Bronchial epithelial cell (primary cell): ENCODE results near the gene MIER1. TPM values are rescaled to one million over a fixed set of nuclear protein-coding genes. Genes with fewer than 3 reads are reported as not detected.

Experiments
- DNase-seq: peaks from one replicate; pipeline ENCODE4 v3.0.0-alpha.2; 2010; ENCODE audit warnings: low read depth
- FAIRE-seq: peaks from 2 replicates; lab custom pipeline; 2011; peaks lifted over from hg19 to GRCh38; lab: Jason Lieb, UNC
- H3K27me3 ChIP-seq: 2 replicates; pipeline ENCODE4 v1.5.1; 2011; ENCODE audit warnings: low read length; ENCODE audit not compliant: control insufficient read depth, insufficient read depth
- H3K36me3 ChIP-seq: 2 replicates; pipeline ENCODE4 v1.5.1; 2011; ENCODE audit warnings: low read length; ENCODE audit not compliant: control insufficient read depth, insufficient read depth
- H3K4me3 ChIP-seq: 2 replicates; pipeline ENCODE4 v1.5.1; 2011; ENCODE audit warnings: mild to moderate bottlenecking, low read depth, low read length, control low read depth
- total RNA-seq: library from RNA; depleted of rRNA; stranded (reverse); fragments of >200 nt; gene quantifications from 2 replicates; pipeline ENCODE4 v1.2.1, GENCODE V29; 2014
- TF ChIP-seq, protein P1 (sequence below): IDR thresholded peaks from 2 replicates; pipeline ENCODE4 v1.5.1; 2011; ENCODE audit warnings: mild to moderate bottlenecking, moderate library complexity, low read length, control low read depth, inconsistent platforms; ENCODE audit not compliant: insufficient read depth, severe bottlenecking

Gene MIER1
- total RNA-seq, 1 donor from 2014 or later = 16.8 TPM

DNA sequence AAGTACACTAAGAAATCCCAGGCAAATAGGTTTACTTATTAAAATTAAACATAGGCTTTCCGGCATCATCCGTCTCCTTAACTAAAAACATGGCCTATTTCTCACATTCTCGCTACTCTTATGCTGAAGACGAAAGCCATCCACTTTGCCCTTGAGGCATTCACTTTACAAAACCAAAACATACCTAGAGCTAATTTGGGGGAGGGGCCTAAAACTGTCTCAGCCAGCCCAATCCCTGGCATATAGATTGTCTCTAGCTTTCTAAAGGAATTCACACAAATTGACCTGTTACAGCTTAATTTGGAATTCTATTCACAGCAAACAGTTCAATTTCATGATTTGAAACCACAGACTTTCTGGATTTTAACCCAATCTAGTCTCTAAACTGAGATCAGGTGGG lies 94.3 kb downstream of the MIER1 start:
- DNase-seq (no peak), FAIRE-seq (no peak)
- H3K36me3 ChIP-seq = peaks cover 2% of the 10 kb centered on the region
- TF ChIP-seq, protein P1, sequence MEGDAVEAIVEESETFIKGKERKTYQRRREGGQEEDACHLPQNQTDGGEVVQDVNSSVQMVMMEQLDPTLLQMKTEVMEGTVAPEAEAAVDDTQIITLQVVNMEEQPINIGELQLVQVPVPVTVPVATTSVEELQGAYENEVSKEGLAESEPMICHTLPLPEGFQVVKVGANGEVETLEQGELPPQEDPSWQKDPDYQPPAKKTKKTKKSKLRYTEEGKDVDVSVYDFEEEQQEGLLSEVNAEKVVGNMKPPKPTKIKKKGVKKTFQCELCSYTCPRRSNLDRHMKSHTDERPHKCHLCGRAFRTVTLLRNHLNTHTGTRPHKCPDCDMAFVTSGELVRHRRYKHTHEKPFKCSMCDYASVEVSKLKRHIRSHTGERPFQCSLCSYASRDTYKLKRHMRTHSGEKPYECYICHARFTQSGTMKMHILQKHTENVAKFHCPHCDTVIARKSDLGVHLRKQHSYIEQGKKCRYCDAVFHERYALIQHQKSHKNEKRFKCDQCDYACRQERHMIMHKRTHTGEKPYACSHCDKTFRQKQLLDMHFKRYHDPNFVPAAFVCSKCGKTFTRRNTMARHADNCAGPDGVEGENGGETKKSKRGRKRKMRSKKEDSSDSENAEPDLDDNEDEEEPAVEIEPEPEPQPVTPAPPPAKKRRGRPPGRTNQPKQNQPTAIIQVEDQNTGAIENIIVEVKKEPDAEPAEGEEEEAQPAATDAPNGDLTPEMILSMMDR = no peak
- H3K4me3 ChIP-seq = no peak overlapping the region
- no peaks in the 10 kb centered on the region for H3K27me3 ChIP-seq

DNA sequence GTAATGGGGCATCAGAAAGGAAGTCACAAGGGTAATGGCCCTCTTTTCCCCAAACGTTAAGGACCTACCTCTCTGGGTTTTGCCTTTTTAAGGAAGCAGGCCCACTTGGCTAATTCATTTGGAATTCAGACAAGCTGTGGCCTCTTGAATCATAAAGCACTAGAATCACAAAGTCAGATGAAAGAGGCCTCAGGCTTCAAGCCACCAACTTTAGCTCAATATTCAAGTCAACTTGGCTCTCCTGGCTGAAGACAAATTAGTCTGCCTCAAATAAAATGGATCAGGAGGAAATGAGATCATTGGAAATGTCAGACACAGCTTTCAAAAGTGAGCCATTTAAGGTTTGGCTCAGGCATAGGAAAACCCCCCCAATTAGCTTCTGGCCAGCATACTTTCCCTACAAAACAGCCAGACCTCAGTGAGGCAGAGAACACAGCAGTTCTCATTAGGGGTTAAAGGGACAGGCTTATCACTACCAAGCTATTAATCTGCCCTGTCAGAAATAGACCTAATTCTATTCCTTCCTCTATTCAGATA lies 94.9 kb downstream of the MIER1 start:
- H3K36me3 ChIP-seq = peaks cover 2% of the 10 kb centered on the region
- peak; percentile 47 for DNase-seq

DNA sequence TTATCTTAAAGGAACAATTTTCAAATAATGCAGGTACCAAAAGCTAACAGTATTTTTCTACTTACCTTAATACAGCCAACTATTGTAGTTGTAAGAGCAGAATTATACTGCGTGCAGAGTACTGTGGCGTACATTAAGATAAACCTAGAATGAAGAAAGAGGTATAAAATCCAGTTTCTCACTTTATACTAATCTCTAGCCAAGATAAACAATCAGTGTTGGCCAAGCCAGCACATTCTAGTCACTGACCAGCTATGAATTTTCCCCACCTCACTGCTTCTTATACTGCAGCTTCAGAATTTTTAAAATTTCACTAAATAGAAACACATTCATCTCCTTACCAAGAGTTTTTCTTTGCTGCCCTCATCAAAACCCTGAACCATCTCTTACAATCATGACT lies 95.5 kb downstream of the MIER1 start:
- FAIRE-seq = no peak
- TF ChIP-seq, protein P1 = no peak
- no peak overlapping the region for H3K4me3 ChIP-seq
- no peaks in the 10 kb centered on the region for H3K27me3 ChIP-seq
- no peak for DNase-seq
- peaks cover 2% of the 10 kb centered on the region for H3K36me3 ChIP-seq

More for the DNA sequence above, 94.9 kb downstream of the MIER1 start:
- no peak overlapping the region for H3K4me3 ChIP-seq
- FAIRE-seq = no peak
- no peaks in the 10 kb centered on the region for H3K27me3 ChIP-seq
- TF ChIP-seq, protein P1 = no peak

DNA sequence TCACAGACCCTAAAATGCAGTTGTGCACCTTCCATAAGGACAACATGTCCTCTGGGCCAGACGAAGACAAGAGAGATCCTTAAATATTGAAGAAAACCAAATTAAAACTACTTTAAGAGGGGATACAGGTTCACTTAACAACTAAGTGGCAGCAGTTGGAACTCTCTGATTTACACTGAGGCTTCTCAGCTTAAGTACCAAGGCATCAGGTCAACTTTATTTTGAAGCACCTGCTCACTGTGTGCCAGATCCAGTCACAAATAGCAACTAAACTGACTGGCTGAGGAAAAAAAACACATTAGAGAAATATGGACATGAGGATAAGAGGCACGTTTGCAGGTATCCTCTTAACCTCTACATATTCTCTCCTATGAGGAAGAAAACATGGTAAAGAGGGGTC lies 96.0 kb downstream of the MIER1 start:
- Histone ChIP-seq H3K4me3 (no peak overlapping the region), H3K27me3 (no peaks in the 10 kb centered on the region), H3K36me3 (peaks cover 2% of the 10 kb centered on the region)
- TF ChIP-seq, protein P1 = no peak
- DNase-seq (no peak), FAIRE-seq (no peak)

- TF ChIP-seq, protein P1 = no peak
- DNase-seq (no peak), FAIRE-seq (no peak)
- Histone ChIP-seq H3K36me3 (peaks cover 2% of the 10 kb centered on the region), H3K4me3 (no peak overlapping the region), H3K27me3 (no peaks in the 10 kb centered on the region)
Measured at GRCh38 chr1:67029472-67029871, 104.7 kb downstream of the MIER1 start.

DNA sequence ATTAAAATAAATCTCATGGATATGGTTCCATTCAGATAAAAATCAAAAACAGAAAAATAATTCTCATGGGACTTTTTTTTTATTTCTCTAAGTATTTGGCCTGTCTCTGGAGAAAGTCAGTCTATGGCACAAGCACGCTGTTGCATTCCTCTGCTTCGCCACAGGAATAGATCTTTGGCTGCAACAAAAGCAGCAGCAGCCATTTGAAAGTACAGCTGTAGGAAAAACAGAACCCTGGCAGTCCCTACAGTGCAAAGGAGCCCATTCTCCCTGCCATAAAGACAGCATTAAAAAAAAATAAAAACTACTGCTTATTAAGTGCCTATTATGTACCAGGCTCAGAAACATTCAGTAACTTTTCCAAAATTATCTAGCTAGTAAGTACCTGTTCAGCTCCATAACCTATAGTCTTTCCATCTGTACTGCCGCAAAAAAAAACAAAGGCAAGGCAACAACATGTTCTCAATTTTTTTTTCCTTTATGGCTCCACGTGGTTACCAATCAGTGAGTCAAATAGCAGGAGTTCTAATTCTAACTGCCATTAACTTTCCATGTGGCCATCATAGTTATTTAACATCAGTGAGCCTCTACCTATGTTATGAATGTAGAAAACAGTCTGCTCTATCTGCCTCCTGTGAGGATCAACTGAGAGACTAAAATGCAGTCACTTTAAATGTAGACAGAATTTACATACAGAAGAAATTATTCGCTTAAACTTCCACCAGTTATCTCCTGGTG lies 106.5 kb downstream of the MIER1 start:
- TF ChIP-seq, protein P1 = no peak
- FAIRE-seq (no peak), DNase-seq (no peak)
- Histone ChIP-seq H3K27me3 (no peaks in the 10 kb centered on the region), H3K36me3 (peaks cover 2% of the 10 kb centered on the region), H3K4me3 (no peak overlapping the region)
